LNCAP (cell line): ENCODE data around the gene OTUD6A.

Experiments
- CTCF ChIP-seq: fragments of 450-650 bp; IDR thresholded peaks from 2 replicates; pipeline ENCODE4 v1.5.1; 2017; ENCODE audit warnings: mild to moderate bottlenecking

OTUD6A gene

DNA sequence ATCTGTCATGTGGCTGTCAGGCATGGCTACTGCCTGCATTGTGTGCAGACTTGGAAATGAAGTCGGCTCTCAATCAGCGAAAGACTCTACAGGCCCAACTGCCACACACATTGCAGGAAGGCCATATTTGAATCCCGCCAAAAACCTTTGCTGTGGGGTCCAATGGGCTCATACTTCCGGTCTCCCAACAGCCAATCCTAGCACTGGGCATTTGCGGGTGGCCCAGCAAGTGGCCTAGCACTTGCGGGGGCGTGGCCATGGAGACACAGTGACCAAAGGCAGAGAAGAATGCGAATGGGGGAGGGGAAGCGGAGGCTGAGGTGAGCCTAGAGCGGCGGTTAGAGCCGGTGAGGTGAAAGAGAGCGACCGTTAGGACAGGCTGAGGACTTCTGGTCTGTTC is at the start of gene OTUD6A:
Gene OTUD6A (plus strand): TSS at position 382 of the 400 bp plus-strand sequence. CDS start 68 bp downstream, outside the sequence.
- TF ChIP-seq CTCF = no peak

GRCh38 chrX:70012756-70013155 is 49.5 kb upstream of the OTUD6A start:
- TF ChIP-seq CTCF = no peak

DNA sequence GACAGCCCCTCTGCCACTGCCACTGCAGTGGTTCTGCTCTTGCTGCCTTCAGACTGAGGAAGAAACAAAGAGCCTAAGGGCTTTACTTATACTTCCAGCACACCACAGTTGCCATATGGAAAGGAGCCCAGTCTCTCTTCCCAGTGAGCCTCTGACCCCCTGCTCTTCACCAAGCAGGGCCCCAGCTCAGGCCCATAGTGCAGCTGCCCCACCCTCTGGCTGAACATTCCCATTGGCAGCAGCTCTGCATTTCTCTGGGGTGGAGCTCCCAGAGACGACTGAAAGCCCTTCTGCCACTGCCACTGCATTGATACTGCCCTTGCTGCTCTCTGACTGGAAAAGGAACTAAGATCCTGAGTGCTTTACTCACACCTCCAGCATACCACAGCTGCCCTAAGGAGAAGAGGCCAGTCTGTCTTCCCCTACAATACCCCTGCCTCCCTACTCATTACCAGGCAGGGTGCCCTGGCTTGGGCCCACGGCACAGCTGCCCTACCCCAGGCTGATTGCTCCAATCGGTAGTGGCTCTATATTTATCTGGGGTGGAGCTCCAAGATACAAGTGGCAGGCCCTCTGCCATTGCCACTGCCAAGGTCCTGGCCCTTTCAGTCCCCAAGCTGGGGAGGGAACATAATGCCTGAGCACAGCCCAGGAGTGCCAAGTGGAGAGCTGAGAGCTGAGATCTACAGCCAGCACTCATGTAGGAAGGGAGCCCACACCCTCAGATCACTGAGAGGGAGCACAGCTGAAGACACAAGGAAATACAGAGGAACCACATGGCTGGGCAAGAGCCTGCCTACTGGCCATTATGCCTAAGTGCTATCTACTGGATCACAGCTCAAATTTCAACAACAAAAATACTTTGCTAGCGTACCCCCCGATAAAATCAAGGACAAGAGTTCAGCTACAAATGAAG is 48.5 kb upstream of the OTUD6A start:
- TF ChIP-seq CTCF = no peak

GRCh38 chrX:70016513-70016912 is 45.7 kb upstream of the OTUD6A start:
- TF ChIP-seq CTCF = no peak

DNA sequence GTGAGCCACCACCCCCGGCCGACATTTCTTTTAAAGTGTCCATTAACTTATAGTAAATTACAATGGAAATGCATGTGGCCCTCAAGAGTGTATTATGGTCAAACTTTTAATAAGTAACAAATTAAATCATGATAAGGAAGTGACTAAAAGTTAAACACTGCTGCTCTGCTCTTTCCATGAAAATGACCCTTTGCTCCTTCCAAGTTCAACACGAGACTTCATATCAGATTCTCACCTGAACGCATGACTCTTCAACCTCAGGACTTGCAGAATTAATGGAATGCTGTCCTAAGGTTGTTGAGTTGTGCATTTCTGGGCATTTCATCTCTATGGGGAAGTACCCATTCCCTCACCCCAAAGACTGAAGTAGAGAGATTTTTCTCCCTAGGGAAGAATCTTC is 39.6 kb upstream of the OTUD6A start:
- no peak for TF ChIP-seq CTCF

DNA sequence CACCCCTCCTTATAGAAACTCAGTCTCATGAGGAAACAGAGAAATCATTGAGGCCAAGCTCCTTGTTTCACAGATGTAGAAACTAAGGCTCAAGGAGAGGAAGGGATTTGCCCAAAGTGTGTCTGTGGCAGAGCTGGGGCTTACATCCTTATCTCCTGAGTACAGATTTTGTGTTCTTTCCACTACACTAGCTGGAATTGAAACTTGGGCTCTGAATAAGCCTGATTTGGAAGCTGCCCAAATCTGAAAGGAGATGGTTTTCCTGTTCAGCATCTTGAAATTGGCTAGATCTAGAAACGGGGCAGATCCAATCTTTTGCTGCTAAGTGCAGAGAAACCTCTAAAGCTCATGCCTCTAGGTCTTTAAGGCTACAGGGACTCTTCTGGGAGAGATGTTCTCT is 36.8 kb upstream of the OTUD6A start:
- TF ChIP-seq CTCF = no peak

GRCh38 chrX:70026112-70026850 is 36.0 kb upstream of the OTUD6A start:
- no peak for TF ChIP-seq CTCF
